HG03432 (cell line): Measurements from ENCODE around the gene NAPG.
"Not testable (repeated sequence)": the region's sequence is repeated elsewhere in the genome, so short reads cannot be mapped to it uniquely, and the experiment has no call there.

Experiments used
- ATAC-seq: cut with Tn5 transposase; IDR thresholded peaks from one replicate; pipeline ENCODE4 v1.9.1; 2021; ENCODE audit warnings: mild to moderate bottlenecking, moderate library complexity; ENCODE audit not compliant: unreplicated experiment

NAPG gene

GRCh38 chr18:10525697-10526560, at the start of gene NAPG:
Gene NAPG, plus strand, starts transcription at chr18:10526027. Its CDS starts 76 bp downstream, at chr18:10526103.
- ATAC-seq, result peak; percentile 83

DNA sequence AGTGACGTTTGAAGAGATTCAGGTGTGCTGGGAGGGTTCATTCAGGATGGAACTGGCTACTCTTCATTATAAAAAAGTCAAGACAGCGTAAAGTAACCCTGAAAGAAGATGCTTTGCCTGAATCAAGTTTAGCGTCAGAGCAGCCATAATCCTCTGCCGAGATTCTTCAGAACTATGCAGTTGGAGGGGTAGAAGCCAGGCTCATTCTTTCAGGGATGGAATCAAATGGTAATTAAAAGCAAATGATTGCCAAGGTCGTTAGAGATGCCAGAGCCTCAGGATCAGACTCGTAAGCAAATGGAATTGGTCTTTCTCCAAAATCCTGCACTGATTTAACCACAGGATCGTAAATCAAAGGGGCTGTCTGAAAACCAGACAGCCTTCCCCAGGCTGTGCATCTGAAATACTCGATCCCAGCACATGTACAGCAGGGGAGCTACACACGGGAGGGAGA, 49.5 kb upstream of the NAPG start:
- no peak for ATAC-seq

- no peak for ATAC-seq
Observed at GRCh38 chr18:10477121-10477862, 48.5 kb upstream of the NAPG start.

DNA sequence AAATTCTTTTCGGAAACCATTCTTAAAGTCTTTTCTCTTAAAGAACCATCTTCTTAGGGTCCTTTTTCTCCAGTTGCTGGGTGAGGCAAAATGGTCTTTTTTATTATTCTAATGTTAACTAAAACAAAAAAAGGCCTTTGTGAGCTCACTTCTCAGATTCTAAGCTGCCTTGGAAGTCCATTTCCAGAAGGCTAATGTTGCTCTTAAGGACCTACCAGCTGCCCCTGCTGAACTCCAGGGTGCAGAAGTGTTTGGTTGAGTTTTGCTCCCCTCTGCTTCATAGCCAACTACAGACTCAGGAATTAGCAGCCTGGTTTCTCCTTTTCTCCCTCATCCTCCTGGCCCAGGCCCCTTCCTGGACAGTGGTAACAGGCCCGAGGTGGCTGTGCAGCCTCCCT, 48.0 kb upstream of the NAPG start:
- no peak for ATAC-seq

DNA sequence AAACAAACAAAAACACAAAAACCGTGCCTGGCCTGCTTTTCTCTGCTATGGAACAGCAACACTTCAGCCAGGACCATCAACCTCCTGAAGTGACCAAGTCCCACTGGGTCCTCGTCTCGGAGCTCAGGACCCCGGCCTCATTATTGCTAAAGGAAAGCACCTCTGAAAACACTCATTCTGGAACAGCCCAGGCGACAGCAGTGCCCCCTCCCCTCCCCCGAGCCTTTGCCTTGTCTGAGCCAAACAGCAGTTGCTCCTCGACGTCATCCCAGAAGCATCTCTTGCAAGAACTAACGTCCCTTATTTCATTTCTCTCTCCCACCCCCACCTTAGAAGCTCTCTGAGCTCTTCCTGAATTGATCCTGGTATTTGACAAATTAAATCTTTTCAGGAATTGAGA, 44.0 kb upstream of the NAPG start:
- ATAC-seq, result no peak

GRCh38 chr18:10482363-10482984, 43.4 kb upstream of the NAPG start:
- no peak for ATAC-seq

GRCh38 chr18:10482985-10483949, 42.6 kb upstream of the NAPG start:
- ATAC-seq, result peak; percentile 79

- ATAC-seq, result no peak
Observed at GRCh38 chr18:10485475-10485874, 40.4 kb upstream of the NAPG start.

GRCh38 chr18:10486362-10486761, 39.5 kb upstream of the NAPG start:
- no peak for ATAC-seq

GRCh38 chr18:10487154-10487553, 38.7 kb upstream of the NAPG start:
- ATAC-seq, result no peak

- no peak for ATAC-seq
Observed at GRCh38 chr18:10488017-10488416, 37.8 kb upstream of the NAPG start.

DNA sequence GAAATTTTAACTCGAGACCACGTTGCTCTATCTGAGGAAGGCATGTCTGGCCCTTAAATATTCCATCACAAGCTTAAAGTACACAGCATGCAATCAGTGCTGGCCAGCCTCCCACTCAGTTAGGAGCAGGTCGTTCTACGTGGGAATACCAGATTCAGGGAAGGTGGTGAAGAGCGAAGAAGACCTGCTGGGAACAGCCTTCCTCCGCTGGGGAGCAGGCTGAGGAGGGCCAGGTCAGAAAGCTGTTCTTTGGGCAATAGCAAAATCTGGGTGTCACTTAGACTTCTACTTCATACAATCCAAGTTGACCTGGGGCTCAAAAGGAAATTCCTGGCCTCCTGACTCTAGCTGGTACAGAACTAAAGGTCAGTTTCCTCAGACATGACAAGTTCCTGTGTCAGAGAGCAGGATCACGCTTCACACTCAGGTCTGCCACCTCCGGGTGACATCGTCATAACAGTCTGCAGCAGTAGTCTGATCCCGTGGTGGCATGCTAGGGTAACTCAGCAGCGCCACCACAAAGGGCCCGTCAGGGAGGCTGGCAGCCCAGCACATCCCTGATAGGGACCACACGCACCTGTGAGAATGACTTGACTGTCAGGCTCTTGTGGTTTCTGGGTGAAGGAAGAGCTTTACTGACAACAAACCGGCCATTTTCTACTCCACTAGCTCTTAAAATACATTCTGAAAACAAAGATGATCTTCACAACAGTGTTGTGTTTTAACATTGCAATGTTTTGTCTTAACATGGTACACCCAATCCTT, 35.2 kb upstream of the NAPG start:
- ATAC-seq, result peak; percentile 95

- ATAC-seq, result no peak
Observed at GRCh38 chr18:10495936-10496335, 29.9 kb upstream of the NAPG start.

- ATAC-seq, result no peak
Observed at GRCh38 chr18:10497206-10497749, 28.5 kb upstream of the NAPG start.

- no peak for ATAC-seq
Observed at GRCh38 chr18:10499230-10499629, 26.6 kb upstream of the NAPG start.

DNA sequence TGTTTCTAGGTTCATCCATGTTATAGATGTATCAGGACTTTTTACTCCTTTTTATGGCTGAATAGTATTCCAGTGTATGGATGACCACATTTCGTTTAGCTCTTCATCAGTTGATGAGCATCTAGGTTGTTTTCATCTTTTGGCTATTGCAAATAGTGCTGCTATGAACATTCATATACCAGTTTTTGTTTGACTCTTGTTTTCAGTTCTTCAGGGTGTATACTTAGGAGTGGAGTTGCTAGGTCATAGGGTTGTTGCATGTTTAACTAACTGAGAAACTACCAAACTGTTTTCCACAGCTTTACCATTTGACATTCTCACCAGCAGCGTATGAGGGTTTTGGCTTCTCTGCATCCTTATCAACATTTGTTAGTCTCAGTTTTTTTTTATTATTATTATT, 25.8 kb upstream of the NAPG start:
- ATAC-seq, result no peak

GRCh38 chr18:10504723-10505122, 21.1 kb upstream of the NAPG start:
- no peak for ATAC-seq

DNA sequence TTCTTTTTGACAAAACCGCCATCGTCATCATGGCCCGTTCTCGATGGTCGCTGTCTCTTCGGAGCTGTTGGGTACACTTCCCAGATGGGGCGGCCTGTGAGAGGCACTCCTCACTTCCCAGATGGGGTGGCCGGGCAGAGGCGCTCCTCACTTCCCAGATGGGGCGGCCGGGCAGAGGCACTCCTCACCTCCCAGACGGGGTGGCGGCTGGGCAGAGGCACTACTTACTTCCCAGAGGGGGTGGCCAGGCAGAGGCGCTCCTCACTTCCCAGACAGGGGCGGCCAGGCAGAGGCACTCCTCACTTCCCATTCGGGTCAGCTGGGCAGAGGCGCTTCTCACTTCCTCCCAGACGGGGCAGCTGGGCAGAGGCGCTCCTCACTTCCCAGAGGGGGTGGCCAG, 19.9 kb upstream of the NAPG start:
- not testable (repeated sequence) for ATAC-seq

GRCh38 chr18:10508591-10508990, 17.2 kb upstream of the NAPG start:
- no peak for ATAC-seq
